H9 (cell line): ENCODE data around the gene FOXN1. TPM values are rescaled to one million over a fixed set of nuclear protein-coding genes. Genes with fewer than 3 reads are reported as not detected.

Source experiments
- DNase-seq: peaks from one replicate; pipeline ENCODE4 v3.0.0-alpha.2; 2017
- H2AFZ ChIP-seq: one replicate; pipeline ENCODE4 v1.6.1; 2013; ENCODE audit warnings: mild to moderate bottlenecking, low read length, control low read depth, moderate library complexity
- H2AK5ac ChIP-seq: 2 replicates; pipeline ENCODE4 v1.6.1; 2013; ENCODE audit warnings: low read length, control low read depth, mixed read lengths; ENCODE audit not compliant: insufficient read length
- H2BK120ac ChIP-seq: one replicate; pipeline ENCODE4 v1.6.1; 2013; ENCODE audit warnings: low read depth, mild to moderate bottlenecking, low read length, control low read depth, inconsistent platforms; ENCODE audit not compliant: poor library complexity, severe bottlenecking
- H2BK12ac ChIP-seq: 2 replicates; pipeline ENCODE4 v1.6.1; 2013; ENCODE audit warnings: low read length, control low read depth, mixed read lengths, low read depth; ENCODE audit not compliant: insufficient read length
- H2BK15ac ChIP-seq: 2 replicates; pipeline ENCODE4 v1.6.1; 2013; ENCODE audit warnings: low read depth, low read length, control low read depth
- H2BK20ac ChIP-seq: one replicate; pipeline ENCODE4 v1.6.1; 2013; ENCODE audit warnings: low read depth, mild to moderate bottlenecking, low read length, control low read depth, inconsistent platforms; ENCODE audit not compliant: poor library complexity, severe bottlenecking
- H2BK5ac ChIP-seq: 2 replicates; pipeline ENCODE4 v1.6.1; 2013; ENCODE audit warnings: low read length, control low read depth, mixed read lengths; ENCODE audit not compliant: insufficient read length
- H3K14ac ChIP-seq: 2 replicates; pipeline ENCODE4 v1.6.1; 2013; ENCODE audit warnings: low read length, control low read depth; ENCODE audit not compliant: insufficient read depth
- H3K18ac ChIP-seq: 2 replicates; pipeline ENCODE4 v1.6.1; 2013; ENCODE audit warnings: low read depth, mild to moderate bottlenecking, mixed read lengths, low read length, control low read depth; ENCODE audit not compliant: insufficient read length
- H3K23ac ChIP-seq: 2 replicates; pipeline ENCODE4 v1.6.1; 2013; ENCODE audit warnings: low read length, control low read depth, mixed read lengths, low read depth; ENCODE audit not compliant: insufficient read length
- H3K23me2 ChIP-seq: 2 replicates; pipeline ENCODE4 v1.6.1; 2013; ENCODE audit warnings: low read depth, mild to moderate bottlenecking, mixed read lengths, low read length, control low read depth; ENCODE audit not compliant: insufficient read length, poor library complexity, severe bottlenecking
- H3K27ac ChIP-seq: 2 replicates; pipeline ENCODE4 v1.5.1; 2013; ENCODE audit warnings: low read length, control low read depth, mixed read lengths, low read depth; ENCODE audit not compliant: insufficient read length
- H3K27me3 ChIP-seq: 2 replicates; pipeline ENCODE4 v1.6.1; 2013; ENCODE audit warnings: low read length, control low read depth, inconsistent platforms; ENCODE audit not compliant: insufficient read depth
- H3K4ac ChIP-seq: 2 replicates; pipeline ENCODE4 v1.6.1; 2013; ENCODE audit warnings: low read depth, mild to moderate bottlenecking, control low read depth, inconsistent platforms, low read length, moderate library complexity
- H3K4me1 ChIP-seq: 2 replicates; pipeline ENCODE4 v1.6.1; 2013; ENCODE audit warnings: low read length, control low read depth, inconsistent platforms; ENCODE audit not compliant: insufficient read depth
- H3K4me2 ChIP-seq: 2 replicates; pipeline ENCODE4 v1.6.1; 2013; ENCODE audit warnings: low read length, control low read depth, mixed read lengths; ENCODE audit not compliant: insufficient read length, insufficient read depth
- H3K56ac ChIP-seq: 2 replicates; pipeline ENCODE4 v1.6.1; 2013; ENCODE audit warnings: low read depth, mild to moderate bottlenecking, mixed read lengths, low read length, control low read depth; ENCODE audit not compliant: insufficient read length
- H3K79me1 ChIP-seq: 2 replicates; pipeline ENCODE4 v1.6.1; 2013; ENCODE audit warnings: low read depth, mild to moderate bottlenecking, moderate library complexity, low read length, control low read depth, inconsistent platforms; ENCODE audit not compliant: insufficient read depth, poor library complexity, severe bottlenecking
- H3K79me2 ChIP-seq: 2 replicates; pipeline ENCODE4 v1.6.1; 2013; ENCODE audit warnings: low read length, control low read depth, inconsistent platforms; ENCODE audit not compliant: insufficient read depth
- H3K9ac ChIP-seq: 2 replicates; pipeline ENCODE4 v1.6.1; 2013; ENCODE audit warnings: low read length, control low read depth, mixed read lengths; ENCODE audit not compliant: insufficient read length; ENCODE audit errors: extremely low read depth
- H3K9me3 ChIP-seq: one replicate; pipeline ENCODE4 v1.6.1; 2013; ENCODE audit warnings: low read depth, low read length, inconsistent platforms; ENCODE audit not compliant: control insufficient read depth
- H3T11ph ChIP-seq: one replicate; pipeline ENCODE4 v1.6.1; 2013; ENCODE audit warnings: mild to moderate bottlenecking, low read length, control low read depth, inconsistent platforms
- H4K20me1 ChIP-seq: one replicate; pipeline ENCODE4 v1.6.1; 2013; ENCODE audit not compliant: control insufficient read depth, insufficient read length, insufficient read depth
- H4K5ac ChIP-seq: 2 replicates; pipeline ENCODE4 v1.6.1; 2013; ENCODE audit warnings: low read depth, mild to moderate bottlenecking, mixed read lengths, low read length, control low read depth; ENCODE audit not compliant: insufficient read length
- H4K8ac ChIP-seq: replicated peaks from 2 replicates; pipeline ENCODE4 v1.6.1; 2013; ENCODE audit warnings: low read length, control low read depth, mixed read lengths, low read depth; ENCODE audit not compliant: insufficient read length
- H4K91ac ChIP-seq: 2 replicates; pipeline ENCODE4 v1.6.1; 2013; ENCODE audit warnings: low read depth, mild to moderate bottlenecking, moderate library complexity, mixed read lengths, low read length, control low read depth; ENCODE audit not compliant: insufficient read length
- H3K27ac Mint-ChIP-seq, 3 experiments: 2 replicates in 2 of 3; 3 replicates in 1 of 3; pipeline ENCODE4 v1.8.0; 2020 to 2021; ENCODE audit warnings: mixed read lengths in 3 of 3, mild to moderate bottlenecking in 1 of 3, moderate library complexity in 1 of 3
- H3K27me3 Mint-ChIP-seq: 2 replicates; pipeline ENCODE4 v1.8.0; 2021; ENCODE audit warnings: low read depth, mild to moderate bottlenecking, moderate library complexity, mixed read lengths
- H3K36me3 Mint-ChIP-seq, 3 experiments: 2 replicates in 2 of 3; 3 replicates in 1 of 3; pipeline ENCODE4 v1.8.0; 2020 to 2021; ENCODE audit warnings: low read depth in 3 of 3, mixed read lengths in 3 of 3; ENCODE audit not compliant: insufficient read depth in 1 of 3
- H3K4me1 Mint-ChIP-seq, 2 experiments: 2 replicates each; pipeline ENCODE4 v1.8.0; 2020; ENCODE audit warnings: mixed read lengths in 2 of 2
- H3K4me3 Mint-ChIP-seq, 2 experiments: 2 replicates in 1 of 2; 3 replicates in 1 of 2; pipeline ENCODE4 v1.8.0; 2020 to 2021; ENCODE audit warnings: mild to moderate bottlenecking in 2 of 2, mixed read lengths in 2 of 2, moderate library complexity in 1 of 2
- H3K9me3 Mint-ChIP-seq, 2 experiments: 2 replicates in 1 of 2; 3 replicates in 1 of 2; pipeline ENCODE4 v1.8.0; 2020; ENCODE audit warnings: mild to moderate bottlenecking in 2 of 2, mixed read lengths in 2 of 2, moderate library complexity in 1 of 2
- CTCF ChIP-seq: fragments of 200-600 bp; sonication (generic); conservative IDR thresholded peaks from 3 replicates; pipeline ENCODE4 v1.8.0; 2021; ENCODE audit warnings: antibody characterized with exemption, mild to moderate bottlenecking
- WGBS: extraction: QIAGEN DNeasy Blood & Tissue Kit; methylation state at CpG from one replicate; pipeline ENCODE4 v1.1.7; 2013; ENCODE audit warnings: missing lambda C conversion rate, low lambda C conversion rate, mixed read lengths; ENCODE audit not compliant: insufficient read length; ENCODE audit errors: extremely low coverage; 5-methylcytosine and 5-hydroxymethylcytosine counted together
- total RNA-seq: library from RNA; stranded (reverse); gene quantifications from 2 replicates; pipeline ENCODE4 v1.2.1, GENCODE V29; 2021

Gene FOXN1
- total RNA-seq, 1 experiment from 2014 or later: not detected

GRCh38 chr17:28541439-28541838 lies 35.3 kb downstream of the FOXN1 start:
- H3K9me3 ChIP-seq: no peaks in the 10 kb centered on the region
- no peak overlapping the region for H3K18ac ChIP-seq
- H3K79me1 ChIP-seq: no peaks in the 10 kb centered on the region
- Mint-ChIP-seq H3K36me3 (peaks cover 0 to 2% (median 0%) of the 10 kb centered on the region in 3 experiments; a peak in 2 of 7 replicates), H3K9me3 (no peaks in the 10 kb centered on the region), H3K27ac (no peak overlapping the region), H3K4me1 (peaks cover 19 to 25% of the 10 kb centered on the region in 2 experiments), H3K27me3 (no peaks in the 10 kb centered on the region; the same call in 1 of the 2 replicates), H3K4me3 (no peak overlapping the region)
- TF ChIP-seq CTCF: no peak
- no peaks in the 10 kb centered on the region for H3K79me2 ChIP-seq
- H2BK20ac ChIP-seq: no peak overlapping the region
- H4K20me1 ChIP-seq: no peaks in the 10 kb centered on the region
- no peak overlapping the region for H3K4ac ChIP-seq
- H3K14ac ChIP-seq: no peak overlapping the region
- no peak overlapping the region for H2AK5ac ChIP-seq
- no peak overlapping the region for H2BK15ac ChIP-seq
- no peak overlapping the region for H2BK120ac ChIP-seq
- DNase-seq: no peak
- no peaks in the 10 kb centered on the region for H3K27me3 ChIP-seq
- no peak overlapping the region for H3K23ac ChIP-seq
- H3K9ac ChIP-seq: no peak overlapping the region
- H2BK12ac ChIP-seq: no peak overlapping the region
- H3K4me2 ChIP-seq: no peak overlapping the region
- no peaks in the 10 kb centered on the region for H3K23me2 ChIP-seq
- no peak overlapping the region for H4K91ac ChIP-seq
- no CpG with 5 or more reads among the region's 4 CpGs for WGBS
- H3K56ac ChIP-seq: no peak overlapping the region
- peaks cover 8% of the 10 kb centered on the region; the same call in 1 of the 2 replicates for H3K4me1 ChIP-seq
- H4K8ac ChIP-seq: no peak overlapping the region
- no peak overlapping the region for H2AFZ ChIP-seq
- H2BK5ac ChIP-seq: no peak overlapping the region
- no peak overlapping the region for H4K5ac ChIP-seq
- H3K27ac ChIP-seq: no peak overlapping the region
- no peak overlapping the region for H3T11ph ChIP-seq
